Activated CD4-positive, alpha-beta T cell treated with anti-CD3 and anti-CD28 coated beads for 48 hours (primary cell): Measurements from ENCODE around the gene VSTM2L.
"Not testable (repeated sequence)": the region's sequence is repeated elsewhere in the genome, so short reads cannot be mapped to it uniquely, and the experiment has no call there.

Experiments used
- DNase-seq: peaks from one replicate; pipeline ENCODE4 v3.0.0-alpha.2; 2020

Gene VSTM2L

DNA sequence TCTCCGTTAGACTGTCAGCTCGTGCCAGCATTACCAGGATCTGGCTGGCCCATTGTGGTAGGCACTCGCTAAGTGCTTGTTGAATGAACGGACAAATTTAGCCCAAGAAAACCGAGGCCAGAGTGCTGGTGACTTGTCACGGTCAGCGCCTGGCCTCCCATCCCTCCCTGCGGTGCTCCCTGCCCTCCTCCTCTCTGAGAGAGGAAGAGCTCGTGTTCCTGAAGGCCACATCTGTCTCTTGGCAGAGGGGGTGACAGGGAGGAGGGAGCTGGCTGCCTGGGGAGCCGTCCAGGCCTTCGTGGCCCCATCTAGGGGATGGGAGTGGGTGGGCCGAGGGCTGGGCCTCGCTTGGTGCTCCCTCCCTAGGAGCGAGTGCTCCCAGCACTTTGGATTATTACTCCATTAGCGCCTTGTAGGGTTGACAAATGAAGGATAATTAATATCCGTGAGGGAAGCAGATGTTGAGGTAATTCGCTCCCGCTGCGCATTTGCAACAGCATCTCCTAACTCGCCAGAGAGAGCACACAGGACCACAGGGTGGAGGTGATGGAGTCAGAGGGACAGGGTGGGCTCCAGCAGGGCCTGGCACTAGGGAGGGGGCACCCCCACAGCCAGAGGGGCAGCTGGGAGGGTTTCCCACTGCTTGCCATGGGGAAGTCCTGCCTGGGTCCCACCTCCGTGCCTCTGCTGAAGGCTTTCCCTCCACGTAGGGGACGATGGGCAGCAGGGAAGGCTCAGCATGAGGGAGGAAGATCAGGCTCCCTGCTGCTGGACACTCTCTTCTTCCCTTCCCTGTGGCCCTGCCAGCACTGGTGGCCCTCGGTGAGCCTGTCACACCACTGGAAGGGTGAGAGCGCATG lies 37.0 kb downstream of the VSTM2L start:
- DNase-seq = no peak

DNA sequence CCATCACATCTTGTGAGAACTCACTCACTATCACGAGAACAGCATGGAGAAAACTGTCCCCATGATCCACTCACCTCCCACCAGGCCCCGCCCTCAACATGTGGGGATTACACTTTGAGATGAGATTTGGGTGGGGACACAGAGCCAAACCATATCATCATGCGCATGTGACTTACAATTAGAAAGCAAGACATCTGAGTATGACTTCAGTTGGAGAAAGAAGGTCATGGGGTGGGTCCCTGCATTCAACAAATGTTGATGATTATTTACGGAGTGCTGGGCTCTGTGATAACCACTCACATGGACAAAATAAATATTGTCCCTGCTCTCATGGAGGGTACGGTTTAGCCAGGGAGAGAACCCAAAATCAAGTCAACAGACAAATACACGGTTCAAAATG lies 37.9 kb downstream of the VSTM2L start:
- no peak for DNase-seq

GRCh38 chr20:37941332-37941731 lies 38.4 kb downstream of the VSTM2L start:
- no peak for DNase-seq

GRCh38 chr20:37941992-37942391 lies 39.1 kb downstream of the VSTM2L start:
- DNase-seq = no peak

DNA sequence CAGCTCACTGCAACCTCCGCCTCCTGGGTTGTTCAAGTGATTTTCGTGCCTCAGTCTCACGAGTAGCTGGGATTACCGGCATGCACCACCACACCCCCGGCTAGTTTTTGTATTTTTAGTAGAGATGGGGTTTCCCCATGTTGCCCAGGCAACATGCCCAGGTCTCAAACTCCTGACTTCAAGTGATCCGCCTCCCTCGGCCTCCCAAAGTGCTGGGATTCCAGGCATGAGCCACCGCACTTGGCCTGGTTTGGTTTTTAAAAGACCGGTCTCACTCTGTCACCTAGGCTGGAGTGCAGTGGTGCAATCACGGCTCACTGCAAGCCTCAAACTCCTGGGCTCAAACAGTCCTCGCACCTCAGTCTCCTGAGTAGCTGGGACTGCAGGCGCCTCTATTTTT lies 40.1 kb downstream of the VSTM2L start:
- DNase-seq = no peak

GRCh38 chr20:37943501-37944455 lies 40.9 kb downstream of the VSTM2L start:
- no peak for DNase-seq

GRCh38 chr20:37944456-37944981 lies 41.6 kb downstream of the VSTM2L start:
- DNase-seq = no peak

GRCh38 chr20:37945091-37945547 lies 42.2 kb downstream of the VSTM2L start:
- DNase-seq = no peak

DNA sequence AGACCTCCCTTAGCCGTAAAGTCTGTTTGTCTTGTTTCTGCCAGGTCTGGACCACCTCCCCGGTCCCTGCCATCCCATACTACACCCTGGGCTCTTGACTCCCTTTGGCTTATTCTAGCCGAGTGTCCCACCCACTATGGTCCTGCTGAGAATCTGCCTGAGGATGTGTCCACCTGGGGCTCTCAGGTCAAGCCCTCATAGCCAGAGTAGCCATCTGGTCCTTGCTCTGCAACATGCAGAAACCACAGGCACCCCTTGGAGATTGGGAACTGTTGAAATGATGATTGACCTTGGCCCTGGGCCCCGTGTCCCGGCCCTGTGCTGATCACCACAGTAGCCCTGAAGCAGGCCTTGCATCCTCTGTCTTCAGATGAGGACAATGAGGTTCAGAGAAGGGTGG lies 44.0 kb downstream of the VSTM2L start:
- no peak for DNase-seq

DNA sequence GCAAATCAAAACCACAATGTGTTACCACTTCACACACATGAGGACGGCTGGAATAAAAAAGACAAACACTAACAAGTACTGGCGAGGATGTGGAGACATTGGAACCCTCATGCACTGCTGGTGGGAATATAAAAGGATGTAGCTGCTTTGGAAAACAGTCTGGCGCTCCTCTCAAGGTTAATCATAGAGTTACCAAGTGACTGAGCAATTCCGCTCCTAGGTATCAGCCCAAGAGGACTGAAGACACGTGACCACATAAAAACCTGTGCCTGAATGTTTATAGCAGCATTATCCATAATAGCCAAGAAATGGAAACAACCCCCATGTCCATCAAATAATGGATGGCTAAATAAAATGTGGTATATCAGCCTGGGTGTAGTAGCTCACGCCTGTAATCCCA lies 45.0 kb downstream of the VSTM2L start:
- no peak for DNase-seq

DNA sequence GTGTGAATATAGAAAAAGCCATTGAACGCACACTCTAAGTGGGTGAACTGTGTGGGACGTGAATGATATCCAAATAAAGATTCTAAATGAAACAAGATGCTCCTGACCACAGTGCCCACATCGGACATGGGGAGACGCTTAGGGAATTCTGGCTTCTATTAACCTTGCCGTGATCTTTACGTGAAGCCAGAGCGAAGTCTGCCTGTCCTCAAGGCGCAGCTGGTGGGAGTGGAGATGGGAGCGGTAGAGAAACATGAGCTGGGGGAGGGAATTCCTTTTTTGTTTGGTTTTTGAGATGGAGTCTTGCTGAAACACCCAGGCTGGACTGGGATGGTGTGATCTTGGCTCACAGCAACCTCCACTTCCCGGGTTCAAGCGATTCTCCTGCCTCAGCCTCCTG lies 46.0 kb downstream of the VSTM2L start:
- no peak for DNase-seq

DNA sequence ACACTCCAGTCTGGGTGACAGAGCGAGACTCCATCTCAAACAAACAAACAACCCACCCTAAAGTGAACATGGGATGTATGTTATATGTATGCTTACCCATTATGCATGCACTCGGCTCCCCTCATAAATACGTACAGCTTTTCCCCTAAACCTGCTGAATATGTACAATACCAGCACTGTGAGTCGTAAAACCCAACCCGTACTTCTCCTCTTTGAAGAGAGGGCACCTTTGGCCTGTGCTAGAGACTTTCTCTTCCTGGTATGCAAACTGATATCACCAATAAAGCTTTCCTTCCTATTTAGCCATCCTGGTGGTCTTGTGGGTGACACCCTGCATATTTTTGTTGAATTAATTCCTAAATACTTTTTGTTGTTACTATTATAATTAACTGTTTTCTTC lies 51.3 kb downstream of the VSTM2L start:
- no peak for DNase-seq

DNA sequence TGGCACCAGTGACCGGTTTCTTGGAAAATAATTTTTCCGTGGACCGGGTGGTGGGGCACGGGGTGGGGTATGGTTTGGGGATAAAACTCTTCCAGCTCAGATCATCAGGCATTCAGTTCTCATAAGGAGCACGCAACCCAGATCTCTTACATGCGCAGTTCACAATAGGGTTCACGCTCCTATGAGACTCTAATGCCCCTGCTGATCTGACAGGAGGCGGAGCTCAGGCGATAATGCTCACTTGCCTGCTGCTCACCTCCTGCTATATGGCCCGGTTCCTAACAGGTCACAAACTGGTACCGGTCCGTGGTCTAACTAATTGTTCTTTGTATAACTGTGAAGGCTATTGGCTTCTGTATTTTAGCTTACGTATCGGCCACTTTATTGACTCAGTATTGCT lies 51.7 kb downstream of the VSTM2L start:
- no peak for DNase-seq

- DNase-seq = no peak
These were observed 52.6 kb downstream of the VSTM2L start for GRCh38 chr20:37955511-37955910.

GRCh38 chr20:37956107-37956585 lies 53.2 kb downstream of the VSTM2L start:
- no peak for DNase-seq

- no peak for DNase-seq
These were observed 56.1 kb downstream of the VSTM2L start for GRCh38 chr20:37958856-37959520.

- DNase-seq = no peak
These were observed 58.1 kb downstream of the VSTM2L start for GRCh38 chr20:37961066-37961465.

DNA sequence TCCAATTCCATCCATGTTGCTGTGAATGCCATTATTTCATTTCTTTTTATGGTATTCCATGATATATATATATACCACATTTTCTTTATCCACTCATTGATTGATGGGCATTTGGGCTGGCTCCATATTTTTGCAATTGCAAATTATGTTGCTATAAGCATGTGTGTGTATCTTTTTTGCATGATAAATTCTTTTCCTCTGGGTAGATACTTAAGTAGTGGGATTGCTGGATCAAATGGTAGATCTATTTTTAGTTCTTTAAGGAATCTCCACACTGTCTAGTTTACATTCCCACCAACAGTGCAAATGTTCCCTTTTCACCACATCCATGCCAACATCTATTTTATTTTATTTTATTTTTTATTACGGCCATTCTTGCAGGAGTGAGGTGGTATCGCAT lies 60.6 kb downstream of the VSTM2L start:
- not testable (repeated sequence) for DNase-seq

- no peak for DNase-seq
These were observed 66.0 kb downstream of the VSTM2L start for GRCh38 chr20:37968841-37969401.

GRCh38 chr20:37969949-37970855 lies 67.3 kb downstream of the VSTM2L start:
- no peak for DNase-seq

- no peak for DNase-seq
These were observed 67.9 kb downstream of the VSTM2L start for GRCh38 chr20:37970856-37971245.
